GM18508 (cell line): ENCODE measurements around the gene NANOGP8.
"Not testable (repeated sequence)": the region's sequence is repeated elsewhere in the genome, so short reads cannot be mapped to it uniquely, and the experiment has no call there.

Experiments used
- ATAC-seq: cut with Tn5 transposase; IDR thresholded peaks from one replicate; pipeline ENCODE4 v1.9.1; 2021; ENCODE audit warnings: moderate number of reproducible peaks; ENCODE audit not compliant: insufficient read depth, unreplicated experiment

NANOGP8 gene

DNA sequence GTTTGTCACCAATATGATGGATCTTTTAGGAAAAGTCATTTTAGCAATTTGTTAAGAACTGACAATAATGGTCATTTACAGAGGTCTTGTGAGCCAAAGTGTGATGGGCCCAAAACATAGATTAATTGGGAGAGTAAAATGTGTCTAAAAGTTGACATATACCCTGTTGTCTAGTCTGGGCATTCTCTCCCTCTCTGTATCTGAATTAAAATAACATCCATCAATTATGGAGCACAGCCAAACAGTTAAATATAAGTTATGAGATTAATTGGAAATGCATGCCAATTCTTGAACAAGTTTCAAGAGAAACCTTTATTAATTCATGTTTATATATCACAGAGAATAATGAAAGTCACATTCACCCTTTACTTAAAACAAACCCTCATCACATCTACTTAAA is 13.6 kb upstream of the NANOGP8 start:
- no peak for ATAC-seq

DNA sequence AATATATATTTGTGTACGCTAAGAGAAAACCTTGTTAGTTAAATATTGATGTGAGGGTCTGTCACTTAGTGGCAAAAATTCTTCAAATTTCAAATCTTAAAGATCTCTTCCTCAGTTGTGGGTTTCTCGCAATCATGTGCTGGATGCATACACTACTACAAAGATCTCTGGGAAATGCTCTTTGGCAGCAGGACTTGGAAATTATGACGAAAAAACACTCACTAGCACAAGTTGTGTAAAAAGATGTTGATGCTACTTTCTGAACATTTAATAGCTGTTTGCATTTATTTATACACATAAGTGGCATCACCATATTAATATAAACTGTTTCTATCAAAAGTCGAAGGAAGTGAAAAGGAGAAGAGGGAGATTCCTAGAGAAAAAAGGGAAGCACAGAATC is 10.8 kb upstream of the NANOGP8 start:
- ATAC-seq, result no peak

DNA sequence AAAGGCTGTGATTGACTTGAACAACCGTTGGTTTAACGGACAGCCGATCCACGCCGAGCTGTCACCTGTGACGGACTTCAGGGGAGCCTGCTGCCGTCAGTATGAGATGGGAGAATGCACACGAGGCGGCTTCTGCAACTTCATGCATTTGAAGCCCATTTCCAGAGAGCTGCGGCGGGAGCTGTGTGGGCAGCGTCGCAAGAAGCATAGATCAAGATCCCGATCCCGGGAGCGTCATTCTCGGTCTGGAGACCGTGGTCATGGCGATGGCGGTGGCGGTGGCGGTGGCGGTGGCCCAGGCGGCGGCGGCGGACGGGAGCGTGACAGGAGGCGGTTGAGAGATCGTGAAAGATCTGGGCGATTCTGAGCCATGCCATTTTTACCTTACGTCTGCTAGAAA is 7.8 kb upstream of the NANOGP8 start:
- ATAC-seq, result no peak

DNA sequence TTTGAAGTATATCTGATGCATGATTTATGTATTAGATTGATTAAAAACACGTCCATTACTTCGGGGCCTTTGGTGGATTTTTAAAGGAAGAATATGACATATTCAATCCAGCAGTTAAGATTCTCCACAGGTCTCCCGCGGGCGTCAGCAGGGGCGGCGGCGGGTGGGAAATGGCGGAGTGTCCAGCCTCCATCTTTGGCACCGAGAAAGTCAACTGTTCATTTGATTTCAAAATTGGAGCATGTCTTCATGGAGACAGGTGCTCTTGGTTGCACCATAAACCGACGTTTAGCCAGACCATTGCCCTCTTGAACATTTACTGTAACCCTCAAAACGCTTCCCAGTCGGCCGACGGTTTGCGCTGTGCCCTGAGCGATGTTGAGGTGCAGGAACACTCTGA is 7.2 kb upstream of the NANOGP8 start:
- no peak for ATAC-seq

DNA sequence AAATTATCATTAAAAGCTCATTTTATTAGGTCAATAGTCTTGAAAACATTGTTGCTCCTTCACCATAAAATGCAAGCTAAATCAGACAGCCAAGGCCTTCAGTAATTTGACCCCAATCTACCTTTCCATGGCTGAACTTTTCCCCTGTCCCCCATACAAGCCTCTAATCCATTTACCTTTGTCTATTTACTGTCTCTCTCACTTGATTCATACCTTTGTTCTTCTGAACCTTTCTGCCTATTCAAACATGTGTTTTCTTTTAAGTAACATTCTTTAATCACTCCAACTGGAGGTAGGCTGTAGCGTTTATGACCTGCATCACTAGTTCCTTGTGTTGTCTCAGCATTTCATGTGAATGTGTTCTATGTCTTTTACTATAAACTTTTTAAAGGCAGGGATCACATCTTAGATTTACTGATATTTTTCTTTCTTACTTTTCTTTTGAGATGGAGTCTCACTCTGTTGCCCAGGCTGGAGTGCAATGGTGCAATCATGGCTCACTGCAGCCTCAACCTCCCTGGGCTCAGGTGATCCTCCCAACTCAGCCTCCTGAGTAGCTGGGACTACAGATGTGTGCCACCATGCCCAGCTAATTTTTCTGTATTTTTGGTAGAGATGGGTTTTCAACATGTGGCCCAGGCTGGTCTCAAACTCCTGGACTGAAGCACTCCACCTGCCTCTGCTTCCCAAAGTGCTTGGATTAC is 5.2 kb upstream of the NANOGP8 start:
- ATAC-seq, result no peak

DNA sequence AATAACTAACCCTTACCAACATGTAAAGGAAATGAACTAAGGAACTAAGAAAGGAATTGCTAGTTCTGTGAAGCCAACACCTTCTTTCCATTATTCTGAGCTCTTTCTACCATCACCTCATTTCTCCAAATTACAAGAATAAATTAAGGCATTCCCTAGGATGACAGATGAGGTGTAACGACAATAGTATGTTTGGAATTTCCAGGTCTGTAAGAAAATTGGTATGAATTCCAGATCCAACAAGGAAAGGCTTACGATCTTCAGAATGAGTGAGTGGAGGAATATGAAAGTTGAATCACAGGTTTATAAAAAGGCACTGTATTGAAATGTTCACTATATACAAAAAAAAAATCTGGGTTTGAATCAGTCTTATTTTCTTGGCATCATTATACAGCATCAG is 4.5 kb upstream of the NANOGP8 start:
- no peak for ATAC-seq

DNA sequence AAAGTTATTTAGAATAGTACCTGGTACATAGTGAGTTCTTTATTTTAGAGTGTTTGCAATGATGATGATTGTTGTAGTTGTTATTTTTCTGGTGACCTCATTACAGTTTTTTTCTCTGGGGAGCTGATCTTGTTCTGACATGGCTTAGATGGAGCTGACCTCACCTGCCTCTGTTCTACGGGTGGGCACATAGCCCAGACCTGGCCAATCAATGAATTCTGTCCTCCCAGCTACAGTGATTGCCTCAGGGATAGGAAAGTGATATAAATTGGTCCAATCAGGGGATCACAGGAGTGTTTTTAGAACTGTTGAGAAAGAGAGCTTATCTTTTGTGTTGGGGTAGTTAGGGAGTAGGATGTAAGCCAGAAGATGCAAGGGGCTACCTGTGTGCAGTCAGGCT is 3.2 kb upstream of the NANOGP8 start:
- no peak for ATAC-seq

DNA sequence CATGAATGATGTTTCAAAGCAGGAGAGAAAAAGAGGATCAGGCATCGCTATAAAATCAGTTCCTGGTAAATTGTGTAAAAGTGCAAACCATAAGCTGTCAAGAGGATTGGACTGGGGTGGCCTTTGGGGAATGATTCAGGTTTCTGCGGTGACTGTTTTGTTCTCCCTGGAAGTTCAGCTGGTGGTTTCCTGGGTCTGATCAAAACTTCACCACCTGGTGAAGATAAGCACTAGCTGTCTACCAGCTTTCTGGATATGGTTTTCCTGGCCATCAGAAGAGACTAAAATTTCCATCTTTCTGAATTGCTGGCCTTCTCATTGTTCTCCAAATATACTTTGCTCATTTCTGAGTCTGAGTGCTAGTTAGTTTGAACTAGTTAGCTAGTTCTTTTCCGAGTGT is 2.7 kb upstream of the NANOGP8 start:
- no peak for ATAC-seq

DNA sequence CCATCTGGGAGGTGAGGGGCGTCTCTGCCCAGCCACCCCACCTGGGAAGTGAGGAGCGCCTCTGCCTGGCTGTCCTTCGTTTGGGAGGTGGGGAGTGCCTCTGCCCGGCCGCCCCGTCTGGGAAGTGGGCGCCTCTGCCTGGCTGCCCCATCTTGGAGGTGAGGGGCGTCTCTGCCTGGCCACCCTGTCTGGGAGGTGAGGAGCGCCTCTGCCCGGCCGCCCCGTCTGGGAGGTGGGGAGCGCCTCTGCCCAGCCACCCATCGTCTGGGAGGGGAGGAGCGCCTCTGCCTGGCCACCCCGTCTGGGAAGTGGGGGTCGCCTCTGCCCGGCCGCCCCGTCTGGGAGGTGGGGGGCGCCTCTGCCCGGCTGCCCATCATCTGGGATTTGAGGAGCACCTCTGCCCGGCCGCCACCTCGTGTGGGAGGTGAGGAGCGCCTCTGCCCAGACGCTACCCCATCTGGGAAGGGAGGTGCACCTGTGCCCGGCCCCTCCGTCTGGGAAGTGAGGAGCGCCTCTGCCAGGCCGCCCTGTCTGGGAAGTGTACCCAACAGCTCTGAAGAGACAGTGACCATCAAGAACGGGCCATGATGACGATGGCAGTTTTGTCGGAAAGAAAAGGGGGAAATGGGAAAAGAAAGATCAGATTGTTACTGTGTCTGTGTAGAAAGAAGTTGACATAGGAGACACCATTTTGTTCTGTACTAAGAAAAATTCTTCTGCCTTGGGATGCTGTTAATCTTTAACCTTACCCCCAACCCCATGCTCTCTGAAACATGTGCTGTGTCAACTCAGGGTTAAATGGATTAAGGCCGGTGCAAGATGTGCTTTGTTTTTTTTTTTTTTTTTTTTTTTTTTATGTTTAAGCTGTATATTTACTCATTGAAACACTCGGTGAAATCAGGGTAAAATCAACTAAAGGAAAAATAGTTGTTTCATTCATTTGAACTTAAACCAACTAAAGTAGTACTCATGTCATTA is 2.4 kb downstream of the NANOGP8 start:
- not testable (repeated sequence) for ATAC-seq

DNA sequence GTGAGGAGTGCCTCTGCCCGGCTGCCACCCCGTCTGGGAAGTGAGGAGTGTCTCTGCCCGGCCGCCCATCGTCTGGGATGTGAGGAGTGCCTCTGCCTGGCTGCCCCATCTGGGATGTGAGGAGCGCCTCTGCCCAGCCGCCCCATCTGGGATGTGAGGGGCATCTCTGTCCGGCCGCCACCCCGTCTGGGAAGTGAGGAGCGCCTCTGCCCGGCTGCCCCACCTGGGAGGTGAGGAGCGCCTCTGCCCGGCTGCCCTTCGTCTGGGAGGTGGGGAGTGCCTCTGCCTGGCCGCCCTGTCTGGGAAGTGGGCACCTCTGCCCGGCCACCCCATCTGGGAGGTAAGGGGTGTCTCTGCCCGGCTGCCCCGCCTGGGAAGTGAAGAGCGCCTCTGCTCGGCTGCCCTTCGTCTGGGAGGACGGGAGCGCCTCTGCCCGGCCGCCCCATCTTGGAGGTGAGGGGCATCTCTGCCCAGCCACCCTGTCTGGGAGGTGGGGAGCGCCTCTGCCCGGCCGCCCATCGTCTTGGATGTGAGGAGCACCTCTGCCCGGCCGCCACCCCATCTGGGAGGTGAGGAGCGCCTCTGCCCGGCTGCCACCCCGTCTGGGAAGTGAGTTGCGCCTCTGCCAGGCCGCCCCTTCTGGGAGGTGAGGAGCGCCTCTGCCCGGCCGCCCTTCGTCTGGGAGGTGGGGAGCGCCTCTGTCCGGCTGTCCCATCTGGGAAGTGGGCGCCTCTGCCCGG is 3.3 kb downstream of the NANOGP8 start:
- not testable (repeated sequence) for ATAC-seq

DNA sequence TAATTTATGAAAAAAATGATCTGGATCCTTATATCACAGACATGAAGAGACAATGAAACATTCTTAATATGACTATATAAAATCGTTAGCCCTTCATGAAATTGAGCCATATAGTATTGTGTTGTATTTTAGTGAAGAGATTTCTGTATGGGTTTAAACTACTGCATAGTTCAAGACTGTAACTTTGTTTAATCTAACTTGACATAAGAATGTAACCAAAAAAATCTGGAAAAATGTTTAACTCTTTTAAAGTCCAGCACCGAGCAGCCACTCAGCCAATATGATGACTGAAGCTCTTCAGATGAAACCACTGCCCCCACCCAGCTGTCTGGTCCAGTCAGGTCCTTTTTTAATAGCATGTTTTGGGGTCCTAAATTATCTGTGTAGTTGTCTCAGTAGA is 4.9 kb downstream of the NANOGP8 start:
- no peak for ATAC-seq

DNA sequence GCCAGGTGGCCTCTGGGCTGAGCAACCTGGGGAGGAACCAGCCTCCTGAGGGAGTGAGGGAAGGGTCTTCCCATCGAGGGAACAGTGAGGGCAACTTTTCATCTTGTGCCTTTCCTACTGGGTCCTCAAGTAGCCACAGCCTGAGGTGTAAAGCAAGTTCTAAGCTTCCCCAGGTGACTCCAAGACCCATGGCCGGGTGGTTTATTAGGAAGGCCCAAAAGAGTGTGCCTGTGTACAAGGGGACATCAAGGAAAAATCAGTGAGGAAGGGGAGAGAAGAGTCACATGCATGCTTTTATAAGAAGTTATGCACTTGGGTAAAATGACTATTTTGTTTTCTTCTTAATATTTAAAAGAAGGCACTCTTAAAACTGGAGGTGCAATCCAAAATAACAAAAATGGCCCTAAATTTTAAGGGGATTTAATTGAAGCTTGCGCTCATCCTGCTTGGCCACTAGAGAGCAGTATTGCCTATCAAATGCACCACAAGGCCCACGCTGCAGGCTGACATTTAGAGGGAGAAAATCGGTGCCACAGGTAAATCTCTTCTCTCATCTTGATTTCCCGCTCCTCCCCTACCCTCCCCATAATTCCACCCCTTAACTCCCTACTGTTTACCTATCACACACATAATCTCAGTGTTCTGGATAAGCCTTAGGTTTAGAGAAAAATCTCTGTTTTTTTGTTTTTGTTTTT is 6.7 kb downstream of the NANOGP8 start:
- no peak for ATAC-seq

DNA sequence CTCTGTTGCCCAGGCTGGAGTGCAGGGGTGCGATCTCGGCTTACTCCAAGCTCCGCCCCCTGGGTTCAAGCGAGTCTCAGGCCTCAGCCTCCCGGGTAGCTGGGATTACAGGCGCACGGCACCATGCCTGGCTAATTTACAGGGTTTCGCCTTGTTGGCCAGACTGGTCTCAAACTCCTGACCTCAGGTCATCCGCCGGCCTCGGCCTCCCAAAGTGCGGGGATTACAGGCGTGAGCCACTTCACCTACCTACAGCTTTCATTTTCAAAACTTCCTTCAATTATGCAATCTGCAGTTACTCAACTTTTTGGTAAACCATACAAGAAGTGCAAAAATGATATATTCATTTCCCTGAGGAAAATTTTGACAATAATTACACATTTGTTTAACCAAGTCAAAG is 14.0 kb downstream of the NANOGP8 start:
- ATAC-seq, result no peak

DNA sequence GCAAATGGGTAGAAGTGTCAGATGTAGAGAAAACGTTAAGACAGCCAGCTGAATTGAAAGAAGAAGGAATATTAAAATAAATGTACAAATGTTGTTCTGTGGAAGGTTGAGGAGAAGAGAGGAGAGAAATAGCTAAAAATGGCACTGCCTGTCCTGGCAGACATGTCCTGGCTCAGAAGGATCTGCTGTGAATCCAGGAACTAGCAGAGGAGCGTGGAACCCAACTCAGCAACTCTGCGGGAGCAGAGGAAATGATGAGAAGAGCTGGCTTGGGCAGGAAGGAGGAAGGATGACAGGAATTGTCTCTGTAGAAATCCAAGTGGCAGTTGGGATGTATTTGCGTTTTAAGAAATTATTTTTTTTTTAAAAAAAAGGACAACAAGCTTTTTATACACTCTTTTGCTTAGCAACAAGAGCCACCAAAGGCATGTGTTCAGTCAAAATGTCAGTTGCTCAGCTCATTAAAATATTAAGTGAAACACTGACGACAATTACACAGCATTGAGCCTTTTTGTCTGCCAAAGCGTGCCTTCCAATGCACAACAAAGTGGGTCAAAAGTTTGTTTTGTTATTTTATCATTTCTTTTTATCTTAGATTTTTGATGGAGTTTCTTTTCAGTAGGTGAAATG is 16.1 kb downstream of the NANOGP8 start:
- no peak for ATAC-seq

DNA sequence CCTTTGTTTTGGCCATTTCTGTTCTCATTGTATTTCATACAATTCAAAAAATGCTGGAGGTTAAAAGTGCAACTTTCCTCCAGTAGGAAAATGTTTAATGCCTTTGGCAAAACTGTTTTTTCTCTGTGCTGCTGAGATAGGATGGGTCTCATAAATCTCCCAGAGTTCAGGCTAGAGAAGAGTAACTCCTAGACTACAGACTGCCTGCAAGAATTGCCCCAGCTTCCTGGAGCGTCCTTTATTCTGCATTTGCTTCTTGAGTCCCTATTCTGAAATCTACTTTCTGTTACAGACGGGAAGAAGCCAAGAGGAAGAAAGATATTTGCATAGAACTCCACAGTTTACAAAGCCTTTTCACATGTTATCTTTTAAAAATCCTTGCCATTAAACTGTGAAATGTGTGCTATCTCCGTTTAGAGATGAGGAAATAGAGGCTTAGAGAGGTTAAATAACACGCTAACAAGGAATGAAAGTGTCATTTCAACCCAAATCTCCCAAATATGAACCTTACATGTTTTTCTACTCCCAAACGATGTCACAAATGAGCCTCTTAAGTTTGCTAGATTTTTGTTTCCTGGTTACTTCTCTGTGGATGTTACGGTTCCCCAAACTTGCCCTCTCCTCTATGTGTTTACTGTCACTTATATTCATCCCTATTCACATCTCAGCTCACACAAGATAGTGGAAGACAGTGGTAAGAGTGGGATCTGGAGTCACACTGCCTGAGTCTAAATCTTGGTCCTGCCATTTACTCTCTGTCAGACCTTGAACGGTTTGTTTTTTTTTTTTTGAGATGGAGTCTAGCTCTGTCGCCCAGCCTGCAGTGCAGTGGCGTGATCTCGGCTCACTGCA is 17.4 kb downstream of the NANOGP8 start:
- ATAC-seq, result no peak

DNA sequence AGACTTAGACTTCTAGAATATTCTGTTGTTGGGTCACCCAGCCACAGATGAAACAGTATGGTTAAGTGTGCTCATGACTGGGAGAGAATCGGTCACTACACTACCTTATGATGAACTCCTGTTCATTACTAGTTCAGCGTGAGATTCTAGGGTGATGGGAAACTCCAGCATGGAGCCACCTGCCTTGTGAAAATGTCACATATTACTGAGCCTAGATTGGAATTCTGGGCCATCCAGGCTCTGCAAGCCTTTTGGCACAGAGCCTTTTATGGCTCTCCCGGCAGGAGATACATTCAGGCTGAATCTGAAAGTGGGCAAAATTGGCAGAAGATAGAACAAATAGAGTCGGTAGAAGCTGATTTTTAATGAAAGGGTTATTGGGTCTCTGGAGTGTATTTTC is 19.0 kb downstream of the NANOGP8 start:
- ATAC-seq, result no peak

DNA sequence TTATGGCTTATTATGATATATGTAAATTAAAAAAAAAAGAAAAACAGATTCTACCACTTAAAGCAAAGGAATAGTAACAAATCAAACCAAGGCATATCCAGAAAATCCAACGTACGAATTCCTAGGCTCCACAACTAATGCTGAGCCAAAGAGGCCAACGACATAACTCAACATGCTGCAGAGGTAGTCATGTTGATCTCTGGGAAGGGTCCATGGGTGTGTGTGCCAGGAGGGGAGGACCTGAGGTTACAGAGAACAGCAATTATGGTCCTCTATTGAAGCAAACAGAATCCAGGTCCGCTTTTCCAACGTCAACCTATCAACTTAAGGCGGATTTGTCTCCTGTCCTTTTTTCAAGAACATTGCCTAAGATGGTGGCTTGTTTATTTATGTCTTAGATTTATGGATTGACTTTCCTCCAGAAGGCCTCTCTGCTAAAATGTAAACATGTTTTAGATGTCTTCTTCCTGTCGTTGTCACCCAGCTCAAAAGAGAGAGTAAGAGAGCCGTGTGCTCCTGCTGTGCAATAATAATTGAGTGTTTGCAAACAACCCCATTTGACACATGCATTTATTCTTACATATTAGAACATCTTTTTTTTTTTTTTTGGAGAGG is 20.4 kb downstream of the NANOGP8 start:
- no peak for ATAC-seq

DNA sequence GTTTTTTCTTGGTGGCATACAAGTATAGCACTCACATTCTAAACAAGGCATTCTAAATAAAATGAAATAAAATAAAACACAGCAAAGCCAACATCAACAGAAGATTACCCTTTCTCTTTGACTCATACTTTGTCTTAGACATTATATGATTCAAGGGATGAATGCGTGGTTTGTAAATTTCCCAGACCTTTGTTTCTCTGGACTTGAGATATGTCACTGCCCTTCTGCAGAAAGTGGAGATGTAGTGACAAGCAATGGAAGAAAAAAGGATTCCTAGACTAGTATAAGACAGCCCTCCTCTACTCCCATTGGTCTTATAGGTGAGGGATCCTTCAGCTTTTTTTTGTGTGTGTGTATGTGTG is 22.4 kb downstream of the NANOGP8 start:
- no peak for ATAC-seq
